NCI-H345 treated with DMSO at 0.1 percent for 48 hours (cell line): ENCODE data around the gene NTN4.
A peak's percentile ranks its signal among the peaks of the same experiment; 100 is the strongest.
"Not testable (repeated sequence)": the region's sequence is repeated elsewhere in the genome, so short reads cannot be mapped to it uniquely, and the experiment has no call there.

Experiments used
- DNase-seq: peaks from one replicate; lab custom pipeline; 2025; ENCODE audit not compliant: unreplicated experiment; lab: John Stamatoyannopoulos, UW

The NTN4 gene

GRCh38 chr12:95629392-95629791, 161.2 kb downstream of the NTN4 start:
- no peak for DNase-seq

GRCh38 chr12:95626854-95627253, 163.7 kb downstream of the NTN4 start:
- DNase-seq, result peak; percentile 56

- DNase-seq, result no peak
Measured at GRCh38 chr12:95625012-95625411, 165.6 kb downstream of the NTN4 start.

- DNase-seq, result no peak
Measured at GRCh38 chr12:95624589-95624988, 166.0 kb downstream of the NTN4 start.

- DNase-seq, result no peak
Measured at GRCh38 chr12:95623554-95624170, 166.9 kb downstream of the NTN4 start.

GRCh38 chr12:95622879-95623278, 167.7 kb downstream of the NTN4 start:
- no peak for DNase-seq

- no peak for DNase-seq
Measured at GRCh38 chr12:95621725-95622124, 168.8 kb downstream of the NTN4 start.

- DNase-seq, result no peak
Measured at GRCh38 chr12:95620171-95620570, 170.4 kb downstream of the NTN4 start.

- not testable (repeated sequence) for DNase-seq
Measured at GRCh38 chr12:95616470-95616869, 174.1 kb downstream of the NTN4 start.

- no peak for DNase-seq
Measured at GRCh38 chr12:95615749-95616148, 174.8 kb downstream of the NTN4 start.

GRCh38 chr12:95614390-95614982, 176.1 kb downstream of the NTN4 start:
- DNase-seq, result no peak

- no peak for DNase-seq
Measured at GRCh38 chr12:95613021-95613420, 177.5 kb downstream of the NTN4 start.

GRCh38 chr12:95611676-95612309, 178.8 kb downstream of the NTN4 start:
- DNase-seq, result peak; percentile 18

- no peak for DNase-seq
Measured at GRCh38 chr12:95608252-95609033, 182.1 kb downstream of the NTN4 start.
